Mesothelial cell of epicardium (in vitro differentiated cells): ENCODE measurements around the gene BEAN1. TPM values are rescaled to one million over a fixed set of nuclear protein-coding genes. Genes with fewer than 3 reads are reported as not detected.

Source experiments
- DNase-seq, 2 experiments: peaks; one replicate each; pipeline ENCODE4 v3.0.0; 2021; ENCODE audit warnings: low spot score in 2 of 2; ENCODE audit not compliant: unreplicated experiment in 2 of 2
- H3K27ac Mint-ChIP-seq: 2 replicates; pipeline ENCODE4 v1.8.0; 2021; ENCODE audit warnings: mixed read lengths
- H3K27me3 Mint-ChIP-seq: 2 replicates; pipeline ENCODE4 v1.8.0; 2021; ENCODE audit warnings: low read depth, mixed read lengths
- H3K36me3 Mint-ChIP-seq: 2 replicates; pipeline ENCODE4 v1.8.0; 2021; ENCODE audit warnings: mixed read lengths
- H3K4me1 Mint-ChIP-seq: 2 replicates; pipeline ENCODE4 v1.8.0; 2021; ENCODE audit warnings: mixed read lengths
- H3K4me3 Mint-ChIP-seq: 2 replicates; pipeline ENCODE4 v1.8.0; 2021; ENCODE audit warnings: mild to moderate bottlenecking, moderate library complexity, mixed read lengths
- H3K9me3 Mint-ChIP-seq: 2 replicates; pipeline ENCODE4 v1.8.0; 2021; ENCODE audit warnings: mixed read lengths
- total RNA-seq: library from RNA; stranded (reverse); gene quantifications from 3 replicates; pipeline ENCODE4 v1.2.1, GENCODE V29; 2021
- TF ChIP-seq, protein P1 (sequence below): fragments of 200-600 bp; sonication (generic); IDR thresholded peaks from one replicate; pipeline ENCODE4 v1.5.0; 2021; ENCODE audit warnings: antibody characterized with exemption; ENCODE audit not compliant: unreplicated experiment

The BEAN1 gene
- total RNA-seq, 1 donor from 2014 or later: 1.1 TPM

DNA sequence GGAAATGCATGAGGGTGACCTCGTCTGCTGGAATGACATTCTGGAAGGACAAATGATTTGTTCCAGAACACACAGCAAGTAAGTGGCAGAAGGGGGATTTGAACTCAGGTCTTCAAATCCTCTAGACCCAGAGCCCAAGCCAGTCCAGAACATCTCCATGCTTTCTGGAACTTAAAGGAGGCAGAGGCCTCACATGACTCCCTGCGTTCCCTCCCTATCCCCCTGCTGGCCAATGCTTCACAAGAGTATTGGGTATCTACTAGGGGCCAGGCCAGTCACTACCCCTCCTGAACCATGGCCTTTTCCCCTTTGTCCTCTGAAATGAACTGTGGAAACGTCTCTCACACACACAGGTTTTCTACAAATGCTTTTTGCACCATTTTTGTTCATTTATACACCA lies 7.6 kb upstream of the BEAN1 start:
- Mint-ChIP-seq H3K4me1 (no peaks in the 10 kb centered on the region), H3K27me3 (peaks cover 38% of the 10 kb centered on the region), H3K27ac (no peak overlapping the region), H3K9me3 (peaks cover 14% of the 10 kb centered on the region), H3K4me3 (no peak overlapping the region), H3K36me3 (no peaks in the 10 kb centered on the region)
- no peak for DNase-seq
- TF ChIP-seq, protein P1, sequence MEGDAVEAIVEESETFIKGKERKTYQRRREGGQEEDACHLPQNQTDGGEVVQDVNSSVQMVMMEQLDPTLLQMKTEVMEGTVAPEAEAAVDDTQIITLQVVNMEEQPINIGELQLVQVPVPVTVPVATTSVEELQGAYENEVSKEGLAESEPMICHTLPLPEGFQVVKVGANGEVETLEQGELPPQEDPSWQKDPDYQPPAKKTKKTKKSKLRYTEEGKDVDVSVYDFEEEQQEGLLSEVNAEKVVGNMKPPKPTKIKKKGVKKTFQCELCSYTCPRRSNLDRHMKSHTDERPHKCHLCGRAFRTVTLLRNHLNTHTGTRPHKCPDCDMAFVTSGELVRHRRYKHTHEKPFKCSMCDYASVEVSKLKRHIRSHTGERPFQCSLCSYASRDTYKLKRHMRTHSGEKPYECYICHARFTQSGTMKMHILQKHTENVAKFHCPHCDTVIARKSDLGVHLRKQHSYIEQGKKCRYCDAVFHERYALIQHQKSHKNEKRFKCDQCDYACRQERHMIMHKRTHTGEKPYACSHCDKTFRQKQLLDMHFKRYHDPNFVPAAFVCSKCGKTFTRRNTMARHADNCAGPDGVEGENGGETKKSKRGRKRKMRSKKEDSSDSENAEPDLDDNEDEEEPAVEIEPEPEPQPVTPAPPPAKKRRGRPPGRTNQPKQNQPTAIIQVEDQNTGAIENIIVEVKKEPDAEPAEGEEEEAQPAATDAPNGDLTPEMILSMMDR: no peak

DNA sequence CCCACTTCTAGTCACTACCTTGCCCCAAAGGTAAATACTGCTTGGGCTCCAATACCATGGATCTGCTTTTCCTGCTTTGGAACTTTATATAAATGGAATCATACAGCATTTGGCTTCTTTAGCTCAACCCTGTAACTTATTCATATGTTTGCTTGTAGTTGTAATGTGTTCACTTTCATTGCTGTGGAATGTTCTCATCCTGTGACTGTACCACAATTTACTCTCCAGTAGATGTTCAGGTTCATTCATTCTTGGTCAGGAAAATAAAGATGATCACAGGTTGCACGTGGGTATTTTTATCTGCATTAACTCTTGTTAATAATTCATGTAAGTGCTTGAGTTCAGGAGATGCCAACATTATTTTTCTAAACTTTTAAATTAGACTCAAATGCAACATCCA lies 6.7 kb upstream of the BEAN1 start:
- no peak overlapping the region for H3K27ac Mint-ChIP-seq
- peaks cover 14% of the 10 kb centered on the region for H3K9me3 Mint-ChIP-seq
- DNase-seq: no peak
- peaks cover 47% of the 10 kb centered on the region for H3K27me3 Mint-ChIP-seq
- no peaks in the 10 kb centered on the region for H3K4me1 Mint-ChIP-seq
- TF ChIP-seq, protein P1: no peak
- H3K36me3 Mint-ChIP-seq: no peaks in the 10 kb centered on the region
- H3K4me3 Mint-ChIP-seq: no peak overlapping the region

DNA sequence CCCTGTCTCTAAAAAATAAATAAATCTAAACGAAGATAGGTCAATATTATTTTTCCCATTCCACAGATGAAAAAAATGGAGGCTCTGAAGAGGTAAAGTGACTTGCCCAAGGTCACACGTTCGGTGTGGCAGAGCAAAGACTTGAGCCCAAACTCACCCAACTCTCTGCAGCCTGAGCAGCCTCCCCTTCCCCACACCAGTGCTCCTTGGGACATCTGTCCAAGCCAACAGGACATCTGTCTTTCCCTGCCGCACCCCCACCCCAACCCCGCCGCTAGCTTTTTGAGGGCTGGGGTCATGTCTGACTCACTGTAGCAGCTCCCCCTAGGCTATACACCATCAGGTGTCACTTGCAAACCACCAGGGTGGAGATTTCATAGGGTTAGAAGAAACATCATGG lies 5.2 kb upstream of the BEAN1 start:
- Mint-ChIP-seq H3K36me3 (no peaks in the 10 kb centered on the region), H3K4me1 (peaks cover 5% of the 10 kb centered on the region), H3K27ac (no peak overlapping the region), H3K4me3 (no peak overlapping the region), H3K27me3 (peaks cover 60% of the 10 kb centered on the region), H3K9me3 (peaks cover 6% of the 10 kb centered on the region)
- DNase-seq: no peak
- TF ChIP-seq, protein P1: no peak

DNA sequence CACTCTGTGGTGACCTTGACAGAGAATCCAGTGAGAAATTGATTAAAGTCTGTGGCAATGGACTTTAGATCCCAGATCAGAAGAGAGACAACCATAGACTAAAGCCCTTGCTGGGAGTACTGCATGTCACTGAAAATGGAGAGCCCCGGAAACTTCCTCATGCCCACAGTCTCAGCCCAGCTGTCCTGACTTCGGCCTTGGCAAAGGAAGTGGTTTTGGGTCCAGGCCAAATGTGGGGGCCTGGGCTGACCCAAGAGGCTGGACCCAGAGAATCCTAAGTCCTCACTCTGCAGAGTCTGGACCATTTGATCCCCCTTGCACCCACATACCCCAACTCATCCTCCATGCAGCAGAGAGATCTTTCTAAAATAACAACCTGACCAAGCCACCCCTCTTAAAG lies 4.7 kb upstream of the BEAN1 start:
- Mint-ChIP-seq H3K27me3 (peaks cover 60% of the 10 kb centered on the region), H3K36me3 (no peaks in the 10 kb centered on the region), H3K4me3 (no peak overlapping the region), H3K9me3 (peaks cover 2% of the 10 kb centered on the region), H3K4me1 (peaks cover 5% of the 10 kb centered on the region), H3K27ac (no peak overlapping the region)
- TF ChIP-seq, protein P1: no peak
- no peak for DNase-seq

DNA sequence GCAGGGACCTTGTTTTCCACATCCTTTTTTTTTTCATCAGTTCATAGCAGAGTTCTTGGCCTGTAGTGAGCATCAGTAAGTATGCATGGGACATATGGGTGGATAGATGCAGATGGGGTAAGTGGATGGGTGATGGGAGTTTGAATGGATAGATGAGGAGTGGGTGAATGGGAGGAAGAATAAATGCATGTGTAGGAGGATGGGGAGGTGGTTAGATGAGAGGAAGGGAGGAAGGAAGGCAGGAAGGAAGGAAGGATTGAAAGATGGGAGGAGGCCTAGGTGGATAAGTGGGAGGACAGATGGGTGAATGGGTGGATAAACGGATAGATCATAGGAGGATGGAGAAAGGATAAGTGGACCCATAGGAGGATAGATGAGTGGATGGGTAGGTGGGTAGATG lies 3.9 kb upstream of the BEAN1 start:
- TF ChIP-seq, protein P1: no peak
- Mint-ChIP-seq H3K27me3 (peaks cover 67% of the 10 kb centered on the region), H3K27ac (no peak overlapping the region), H3K4me1 (peaks cover 5% of the 10 kb centered on the region), H3K36me3 (no peaks in the 10 kb centered on the region), H3K9me3 (no peaks in the 10 kb centered on the region), H3K4me3 (no peak overlapping the region)
- DNase-seq: no peak

DNA sequence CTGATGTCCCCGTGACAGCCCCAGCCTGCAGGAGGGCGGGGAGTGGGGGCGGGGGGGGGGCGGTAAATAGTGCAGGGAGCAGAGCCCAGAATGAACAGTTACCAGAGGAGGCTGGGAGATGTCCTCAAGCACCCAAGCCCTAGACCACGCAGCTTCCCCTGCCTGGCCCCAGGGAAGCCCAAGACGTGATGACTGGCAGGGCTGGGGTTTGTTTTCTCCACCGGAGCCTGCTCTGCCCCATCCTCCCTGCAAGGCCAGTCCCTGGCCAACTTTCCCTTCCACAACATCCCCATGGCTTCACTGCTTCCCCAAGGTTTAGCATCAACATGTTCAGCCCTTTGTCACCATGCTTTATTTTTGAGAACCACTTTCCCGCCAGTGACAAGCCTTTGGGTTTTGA lies 1.4 kb upstream of the BEAN1 start:
- TF ChIP-seq, protein P1: no peak
- Mint-ChIP-seq H3K27ac (no peak overlapping the region), H3K4me1 (peaks cover 5% of the 10 kb centered on the region), H3K27me3 (peaks cover 84% of the 10 kb centered on the region), H3K4me3 (peak overlapping the region; percentile 59), H3K36me3 (no peaks in the 10 kb centered on the region), H3K9me3 (no peaks in the 10 kb centered on the region)
- no peak for DNase-seq
